ENCODE data around the gene EVI5L.

The EVI5L gene

DNA sequence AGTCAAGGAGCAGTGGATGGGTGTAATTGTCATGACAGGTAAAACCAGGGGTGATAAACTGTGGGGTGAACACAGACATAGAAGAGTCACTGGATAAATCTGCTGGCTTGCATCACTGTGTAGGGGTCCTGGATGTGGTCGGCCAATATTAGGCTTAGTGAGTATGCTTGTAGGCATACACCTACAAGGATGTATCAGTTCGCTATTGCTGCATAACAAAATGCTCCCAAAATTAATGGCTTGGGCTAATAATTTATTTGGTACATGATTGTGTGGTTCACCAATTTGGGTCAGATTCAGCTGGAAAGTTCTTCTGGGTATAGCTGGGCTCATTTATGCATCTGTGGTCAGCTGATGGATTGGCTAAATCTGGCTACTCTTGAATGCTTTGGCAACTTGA, 11.2 kb upstream of the EVI5L start:
- DNase-seq, result no peak

GRCh38 chr19:7819337-7819736, 10.7 kb upstream of the EVI5L start:
- no peak for DNase-seq

DNA sequence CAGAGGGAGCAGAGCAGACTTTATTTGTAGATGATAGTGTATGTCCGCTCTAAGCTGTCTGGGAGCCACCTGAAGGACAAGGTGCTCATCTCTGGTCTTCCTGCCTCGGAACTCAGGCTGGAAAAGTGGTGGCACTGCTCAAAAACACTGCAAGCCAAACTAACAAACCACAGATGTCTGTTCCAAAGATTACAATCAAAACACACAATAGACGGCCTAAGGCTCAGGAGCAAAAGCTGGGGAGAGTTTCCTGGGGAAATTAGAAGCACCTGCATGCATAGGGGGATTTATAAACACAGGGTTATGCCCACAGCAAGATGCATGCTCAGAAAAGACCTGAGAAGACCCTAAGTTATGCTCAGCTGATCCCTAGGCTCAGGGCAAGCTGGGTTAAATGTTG, 9.4 kb upstream of the EVI5L start:
- no peak for DNase-seq

GRCh38 chr19:7822910-7823515, 7.0 kb upstream of the EVI5L start:
- no peak for DNase-seq

DNA sequence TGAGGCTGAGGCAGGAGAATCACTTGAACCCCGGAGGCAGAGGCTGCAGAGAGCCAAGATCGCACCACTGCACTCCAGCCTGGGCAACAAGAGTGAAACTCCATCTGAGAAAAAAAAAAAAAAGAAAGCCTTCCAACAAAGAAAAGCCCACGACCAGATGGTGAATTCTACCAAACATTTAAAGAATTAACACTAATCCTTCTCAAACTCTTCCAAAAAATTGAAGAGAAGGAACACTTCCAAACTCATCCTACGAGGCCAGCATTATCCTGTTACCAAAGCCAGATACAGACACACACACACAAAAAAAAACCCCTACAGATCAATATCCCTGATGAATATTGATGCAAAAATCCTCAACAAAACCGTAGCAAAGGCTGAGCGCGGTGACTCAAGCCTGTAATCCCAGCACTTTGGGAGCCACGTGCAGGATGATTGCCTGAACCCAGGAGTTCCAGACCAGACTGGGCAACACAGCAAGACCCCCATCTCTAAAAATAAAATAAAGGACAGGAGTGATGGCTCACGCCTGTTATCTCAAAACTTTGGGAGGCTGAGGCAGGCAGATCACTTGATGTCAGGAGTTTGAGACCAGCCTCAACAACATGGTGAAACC, 6.2 kb upstream of the EVI5L start:
- peak in 1 of 2 experiments; percentile 26 for DNase-seq

- peak in 1 of 2 experiments; percentile 41 for DNase-seq
Observed at GRCh38 chr19:7829166-7829520, 875 bp upstream of the EVI5L start.

GRCh38 chr19:7830272-7830771, 304 bp downstream of the EVI5L start:
- DNase-seq, result peak in 1 of 2 experiments; percentile 43

GRCh38 chr19:7830823-7831222, 805 bp downstream of the EVI5L start:
- no peak for DNase-seq

DNA sequence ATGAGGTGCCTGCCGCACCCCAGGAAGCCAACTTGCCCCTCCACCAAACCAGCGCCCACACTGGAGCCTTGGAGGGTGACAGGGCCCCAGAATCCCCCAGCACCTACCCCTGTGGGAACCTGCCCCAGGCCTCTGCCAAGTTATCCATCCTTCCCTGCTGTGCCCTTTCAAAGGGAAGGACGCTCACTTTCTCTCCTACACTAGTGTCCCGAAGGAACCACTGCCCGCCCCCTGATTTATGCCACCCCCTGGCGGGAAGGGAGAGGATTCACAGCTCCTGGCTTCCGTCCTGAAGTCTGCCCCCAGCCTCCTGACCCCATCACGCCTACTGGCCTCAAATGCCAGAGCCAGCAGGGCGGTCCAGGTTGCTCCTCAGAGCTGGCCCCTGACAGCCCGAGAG, 1.4 kb downstream of the EVI5L start:
- DNase-seq, result peak in 1 of 2 experiments; percentile 16

DNA sequence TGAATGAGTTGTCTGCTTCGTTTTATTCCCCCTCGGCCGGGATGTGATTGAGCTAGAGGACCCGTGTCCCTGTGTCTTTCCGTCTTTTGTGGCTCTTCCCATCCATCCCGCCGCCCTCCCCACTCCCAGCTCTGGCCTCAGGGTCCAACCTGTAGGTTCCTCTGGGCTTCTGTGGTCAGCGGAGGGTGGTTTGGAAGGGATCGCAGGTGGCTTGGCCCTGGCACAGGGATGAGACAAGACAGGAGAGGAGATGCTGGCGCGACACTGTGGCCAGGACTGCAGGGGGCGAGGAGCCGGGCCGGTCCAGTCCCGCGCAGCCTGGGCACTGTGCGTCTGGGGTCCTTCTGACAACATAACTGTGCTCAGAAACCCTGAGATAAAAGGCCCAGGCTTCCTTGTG, 2.0 kb downstream of the EVI5L start:
- no peak for DNase-seq

DNA sequence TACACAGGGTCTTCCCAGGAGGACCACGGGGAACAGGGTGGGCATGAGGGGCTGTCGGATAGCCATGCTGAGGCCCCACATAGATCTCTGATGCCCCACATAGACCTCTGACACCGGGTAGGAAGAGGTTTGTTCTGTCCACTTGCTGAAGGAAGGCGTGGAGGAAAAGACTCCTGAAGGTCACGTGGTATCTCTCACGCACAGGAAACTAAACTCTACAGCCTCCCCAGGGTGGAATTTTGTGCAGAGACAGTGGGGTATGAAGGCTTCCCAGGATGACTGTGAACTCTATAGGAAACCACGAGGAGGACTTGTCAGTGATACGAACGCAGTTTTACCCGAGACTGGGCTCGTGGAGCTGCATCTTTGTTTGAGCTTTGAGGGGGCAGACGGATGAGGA, 2.8 kb downstream of the EVI5L start:
- no peak for DNase-seq

DNA sequence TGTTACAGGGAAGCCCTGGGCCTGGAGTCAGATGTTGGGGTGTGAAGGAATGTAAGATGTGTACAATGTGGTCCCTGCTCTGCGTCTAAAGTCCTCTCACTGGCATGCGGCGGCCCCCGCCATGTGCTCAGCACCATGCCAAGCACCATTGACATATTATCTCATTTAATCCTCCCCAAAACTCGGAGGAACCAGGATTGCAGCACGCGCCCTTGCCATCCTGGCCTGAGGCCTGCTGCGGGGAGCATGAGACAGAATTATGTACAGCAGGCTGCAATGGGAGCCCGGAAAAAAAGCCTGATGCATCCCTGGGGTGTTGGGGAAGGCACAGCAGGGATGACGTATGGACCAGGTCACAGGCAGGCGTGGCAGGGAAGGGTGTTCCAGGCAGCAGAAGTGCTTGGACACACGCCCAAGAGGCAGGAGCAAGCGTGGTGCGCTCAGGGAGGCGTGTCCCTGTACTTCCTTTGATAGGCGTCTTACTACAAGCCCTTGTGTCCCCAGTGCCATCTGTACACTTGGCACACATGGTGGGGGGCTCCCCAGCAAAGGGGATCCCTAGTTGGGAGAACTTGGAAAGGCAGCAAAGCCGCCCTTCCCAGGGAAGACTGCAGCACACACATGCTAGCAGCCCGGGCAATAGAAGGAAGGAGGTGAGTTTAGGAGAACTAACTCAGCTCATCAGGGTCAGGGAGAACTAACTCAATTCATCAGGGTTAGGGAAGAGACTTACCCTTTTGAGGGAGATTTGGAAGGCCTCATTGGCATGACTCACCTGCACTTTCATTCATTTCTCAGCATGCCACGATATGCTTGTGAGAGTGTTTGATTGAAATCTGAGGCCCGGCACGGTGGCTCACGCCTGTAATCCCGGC, 3.4 kb downstream of the EVI5L start:
- peak in 1 of 2 experiments; percentile 69 for DNase-seq

GRCh38 chr19:7839476-7839875, 9.5 kb downstream of the EVI5L start:
- no peak for DNase-seq

DNA sequence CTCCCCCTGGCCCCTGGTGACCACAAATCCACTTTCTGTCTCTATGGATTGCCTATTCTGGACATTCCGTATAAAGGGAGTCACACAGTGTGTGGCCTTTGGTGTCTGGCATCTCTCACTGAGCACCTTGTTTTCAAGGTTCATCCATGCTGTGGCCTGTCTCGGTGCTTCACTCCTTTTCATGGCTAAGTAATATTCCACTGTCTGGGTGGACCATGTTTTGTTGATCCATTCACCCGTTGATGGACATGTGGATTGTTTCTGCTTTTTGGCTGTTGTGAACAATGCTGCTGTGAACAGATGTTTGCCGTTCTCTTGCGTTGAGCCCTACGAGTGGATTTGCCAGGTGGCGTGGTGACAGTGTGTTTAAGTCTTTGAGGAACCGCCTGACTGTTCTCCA, 10.6 kb downstream of the EVI5L start:
- no peak for DNase-seq

GRCh38 chr19:7841751-7842660, 12.0 kb downstream of the EVI5L start:
- DNase-seq, result no peak

- no peak for DNase-seq
Observed at GRCh38 chr19:7842661-7843294, 12.8 kb downstream of the EVI5L start.

DNA sequence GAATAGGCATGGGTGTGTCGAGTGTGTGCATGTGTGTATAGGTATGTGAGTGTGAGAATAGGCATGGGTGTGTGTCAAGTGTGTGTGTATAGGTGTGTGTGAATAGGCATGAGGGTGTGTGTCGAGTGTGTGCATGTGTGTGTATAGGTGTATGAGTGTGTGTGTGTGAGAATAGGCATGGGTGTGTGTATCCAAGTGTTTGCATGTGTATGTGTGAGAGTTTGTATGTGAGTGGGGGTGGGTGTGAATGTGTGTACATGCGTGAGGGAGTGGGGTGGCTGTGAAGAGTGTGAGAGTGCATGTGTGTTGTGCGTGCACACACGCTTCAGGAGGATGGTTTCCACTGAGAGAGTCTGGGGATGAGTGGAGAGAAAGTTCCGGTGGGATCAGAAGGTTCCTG, 13.5 kb downstream of the EVI5L start:
- DNase-seq, result no peak

DNA sequence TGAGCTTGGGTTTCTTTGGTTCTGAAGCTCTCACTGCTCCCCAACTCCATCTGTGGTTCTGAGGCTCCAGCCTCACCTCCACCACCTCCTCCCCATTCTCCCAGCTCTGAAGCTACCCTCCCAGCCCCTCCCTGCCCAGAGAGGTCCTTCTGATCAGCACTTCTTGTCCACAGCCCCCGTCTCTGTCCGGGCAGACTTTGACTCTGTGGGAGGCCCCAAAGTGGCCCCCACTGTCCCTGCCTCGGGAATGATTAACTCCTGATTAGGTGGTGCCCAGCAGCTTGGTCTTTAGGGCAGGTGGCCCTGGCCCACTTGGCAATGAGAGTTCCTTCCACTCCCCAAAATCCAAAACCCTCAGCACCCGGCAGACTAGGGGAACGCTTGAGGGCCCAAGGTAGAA, 14.4 kb downstream of the EVI5L start:
- DNase-seq, result no peak

- DNase-seq, result no peak
Observed at GRCh38 chr19:7844951-7845350, 14.9 kb downstream of the EVI5L start.

DNA sequence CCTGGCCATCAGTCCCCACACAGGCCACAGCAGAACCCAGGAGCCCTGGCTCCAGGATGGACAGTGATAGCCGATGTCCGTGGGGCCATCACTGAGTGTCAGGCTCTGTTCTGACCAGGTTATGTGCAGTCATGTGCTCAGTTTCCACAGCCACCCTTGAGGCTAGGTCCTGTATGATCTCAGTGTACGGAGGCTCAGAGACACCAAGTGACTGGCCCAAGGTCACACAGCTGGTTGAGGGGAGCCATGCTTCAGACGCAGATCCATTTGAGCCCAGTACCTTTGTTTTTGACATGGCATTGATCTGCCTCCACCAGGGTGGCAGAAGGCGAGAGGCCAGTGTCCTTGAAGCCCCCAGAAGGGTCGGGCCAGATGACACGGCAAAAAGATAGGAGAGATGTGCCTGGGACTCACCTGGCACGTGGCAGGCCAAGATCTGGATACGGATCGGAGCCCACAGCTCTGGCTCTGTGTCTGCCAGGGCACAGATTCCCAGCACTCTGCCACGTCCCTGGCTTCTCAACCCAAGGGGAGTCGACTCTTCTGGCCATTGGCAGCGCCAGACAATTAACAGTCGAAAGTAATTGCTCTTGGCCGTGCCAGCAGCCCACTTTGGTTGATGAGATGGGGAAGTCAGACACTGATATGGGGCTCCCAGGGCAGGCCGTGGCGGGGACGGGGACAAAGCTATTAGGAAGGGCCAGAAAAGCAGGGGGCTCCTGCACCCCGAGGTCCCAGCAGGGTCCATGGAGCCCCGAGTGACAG, 15.6 kb downstream of the EVI5L start:
- DNase-seq, result peak in 1 of 2 experiments; percentile 32

DNA sequence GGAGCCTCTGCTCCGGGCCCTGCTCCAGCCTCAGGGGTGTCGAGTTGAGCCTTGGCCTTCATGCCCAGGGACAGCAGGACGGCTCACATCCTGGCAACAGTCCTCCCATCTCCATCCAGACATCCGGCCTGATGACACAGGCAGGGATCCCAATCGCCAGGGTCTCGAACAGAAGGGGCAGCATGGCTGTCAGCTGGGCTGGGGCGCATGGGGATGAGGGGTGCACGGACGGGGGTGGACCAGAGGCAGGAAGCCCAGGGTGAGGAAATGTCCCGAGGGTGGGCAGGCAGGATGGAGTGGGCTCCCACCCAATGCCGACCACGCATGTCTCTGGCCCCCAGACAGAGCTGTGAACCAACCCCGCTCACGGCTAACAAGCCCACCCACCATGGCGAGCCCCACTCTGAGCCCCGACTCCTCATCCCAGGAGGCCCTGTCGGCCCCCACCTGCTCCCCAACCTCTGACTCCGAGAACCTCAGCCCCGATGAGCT, 16.2 kb downstream of the EVI5L start:
- no peak for DNase-seq

Data from NCI-H446 (cell line).